Measurements from ENCODE around the gene ANKRD28.

The ANKRD28 gene

GRCh38 chr3:15635121-15635661 is 162.6 kb downstream of the ANKRD28 start:
- TF ChIP-seq, protein P1, sequence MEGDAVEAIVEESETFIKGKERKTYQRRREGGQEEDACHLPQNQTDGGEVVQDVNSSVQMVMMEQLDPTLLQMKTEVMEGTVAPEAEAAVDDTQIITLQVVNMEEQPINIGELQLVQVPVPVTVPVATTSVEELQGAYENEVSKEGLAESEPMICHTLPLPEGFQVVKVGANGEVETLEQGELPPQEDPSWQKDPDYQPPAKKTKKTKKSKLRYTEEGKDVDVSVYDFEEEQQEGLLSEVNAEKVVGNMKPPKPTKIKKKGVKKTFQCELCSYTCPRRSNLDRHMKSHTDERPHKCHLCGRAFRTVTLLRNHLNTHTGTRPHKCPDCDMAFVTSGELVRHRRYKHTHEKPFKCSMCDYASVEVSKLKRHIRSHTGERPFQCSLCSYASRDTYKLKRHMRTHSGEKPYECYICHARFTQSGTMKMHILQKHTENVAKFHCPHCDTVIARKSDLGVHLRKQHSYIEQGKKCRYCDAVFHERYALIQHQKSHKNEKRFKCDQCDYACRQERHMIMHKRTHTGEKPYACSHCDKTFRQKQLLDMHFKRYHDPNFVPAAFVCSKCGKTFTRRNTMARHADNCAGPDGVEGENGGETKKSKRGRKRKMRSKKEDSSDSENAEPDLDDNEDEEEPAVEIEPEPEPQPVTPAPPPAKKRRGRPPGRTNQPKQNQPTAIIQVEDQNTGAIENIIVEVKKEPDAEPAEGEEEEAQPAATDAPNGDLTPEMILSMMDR (conservative IDR thresholded peaks at IDR 0.05; ENCODE audit: low read depth, low read length) = no peak
- no peak overlapping the region for H3K4me3 ChIP-seq (ENCODE audit: low read depth, low read length)
- DNase-seq (ENCODE audit: low read depth) = peak; percentile 58

DNA sequence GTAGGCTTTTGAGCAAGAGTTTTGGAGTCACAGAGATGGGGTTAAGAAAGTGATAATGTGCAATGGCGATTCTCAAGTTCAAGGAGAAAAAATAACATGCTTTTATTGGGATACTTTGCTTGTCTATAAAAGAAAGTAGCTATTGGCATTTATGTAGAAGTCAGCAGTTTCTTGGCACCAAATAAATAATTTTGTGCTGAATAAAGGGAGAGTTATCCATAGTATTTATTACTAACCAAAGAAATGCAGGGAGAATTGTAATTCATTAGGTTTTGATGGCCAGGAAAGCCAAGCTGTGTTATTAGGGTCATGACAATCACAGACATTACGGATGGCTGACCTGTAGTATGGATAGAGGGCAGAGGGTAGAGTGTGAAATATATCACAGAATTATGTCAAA is 163.1 kb downstream of the ANKRD28 start:
- no peak for DNase-seq (ENCODE audit: low read depth)
- H3K4me3 ChIP-seq (ENCODE audit: low read depth, low read length) = no peak overlapping the region
- TF ChIP-seq, protein P1 (conservative IDR thresholded peaks at IDR 0.05; ENCODE audit: low read depth, low read length) = no peak

- TF ChIP-seq, protein P1 (conservative IDR thresholded peaks at IDR 0.05; ENCODE audit: low read depth, low read length) = no peak
- H3K4me3 ChIP-seq (ENCODE audit: low read depth, low read length) = no peak overlapping the region
- no peak for DNase-seq (ENCODE audit: low read depth)
Measured at GRCh38 chr3:15633766-15634598, 163.8 kb downstream of the ANKRD28 start.

- H3K4me3 ChIP-seq (ENCODE audit: low read depth, low read length) = no peak overlapping the region
Measured at GRCh38 chr3:15633159-15633558, 164.6 kb downstream of the ANKRD28 start.

GRCh38 chr3:15632212-15632580 is 165.6 kb downstream of the ANKRD28 start:
- no peak overlapping the region for H3K4me3 ChIP-seq (ENCODE audit: low read depth, low read length)
- TF ChIP-seq, protein P1 (conservative IDR thresholded peaks at IDR 0.05; ENCODE audit: low read depth, low read length) = no peak

More at GRCh38 chr3:15633159-15633558, 164.6 kb downstream of the ANKRD28 start:
- no peak for DNase-seq (ENCODE audit: low read depth)
- TF ChIP-seq, protein P1 (conservative IDR thresholded peaks at IDR 0.05; ENCODE audit: low read depth, low read length) = no peak

DNA sequence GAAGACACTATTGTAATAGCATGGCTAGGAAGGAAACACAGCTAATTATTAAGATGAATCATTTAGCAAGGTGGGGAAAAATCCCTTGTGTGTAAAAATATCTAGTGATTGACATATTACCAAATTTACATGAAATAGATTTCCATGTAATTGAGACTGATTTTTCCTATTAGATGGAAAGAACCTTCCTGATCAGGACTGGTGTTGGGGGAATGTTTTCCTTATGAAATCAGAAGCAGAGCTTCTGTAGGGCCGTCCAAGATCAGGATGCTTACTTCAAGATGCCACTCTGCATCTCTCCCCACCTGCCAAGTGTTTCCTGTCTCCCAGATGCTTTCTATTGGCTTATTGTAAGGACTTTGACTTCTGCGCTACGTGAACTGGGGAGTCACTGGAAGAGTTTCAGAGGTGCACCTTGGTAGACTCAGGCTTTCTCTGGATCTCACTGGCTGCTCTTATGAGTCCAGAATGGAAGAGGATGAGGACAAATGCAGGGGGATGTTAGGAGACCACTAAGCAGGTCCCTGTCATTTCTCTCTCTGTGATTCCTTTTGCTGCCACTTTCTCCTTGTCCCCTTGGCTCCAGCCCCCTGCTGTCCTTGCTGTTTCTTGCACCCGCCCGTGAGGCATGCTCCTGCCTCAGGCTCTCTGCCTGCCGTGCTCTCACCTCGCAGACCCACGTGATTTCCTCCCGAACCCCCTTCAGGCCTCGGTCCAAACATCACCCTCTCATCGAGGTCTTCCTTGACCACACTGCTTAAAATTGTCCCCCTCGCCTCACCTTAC is 166.2 kb downstream of the ANKRD28 start:
- H3K4me3 ChIP-seq (ENCODE audit: low read depth, low read length) = no peak overlapping the region
- TF ChIP-seq, protein P1 (conservative IDR thresholded peaks at IDR 0.05; ENCODE audit: low read depth, low read length) = no peak
- DNase-seq (ENCODE audit: low read depth) = no peak

More at GRCh38 chr3:15632212-15632580, 165.6 kb downstream of the ANKRD28 start:
- DNase-seq (ENCODE audit: low read depth) = no peak
